Skin of body (tissue), 2 donors: ENCODE measurements around the gene SCGB1D4. TPM values are rescaled to one million over a fixed set of nuclear protein-coding genes. Genes with fewer than 3 reads are reported as not detected.
A peak's percentile ranks its signal among the peaks of the same experiment; 100 is the strongest.
"Not testable (repeated sequence)": the region's sequence is repeated elsewhere in the genome, so short reads cannot be mapped to it uniquely, and the experiment has no call there.

Experiments used
- DNase-seq: peaks from one replicate; lab custom pipeline; 2025; lab: John Stamatoyannopoulos, UW
- total RNA-seq: library from RNA; depleted of rRNA; stranded (reverse); fragments of >200 nt; gene quantifications from one replicate; pipeline ENCODE4 v1.2.3, GENCODE V29; 2014

SCGB1D4 gene
- not detected for total RNA-seq

GRCh38 chr11:62298975-62299374 lies at the start of gene SCGB1D4:
TSS of gene SCGB1D4 (minus strand) at chr11:62299075. CDS start at chr11:62299010, 65 bp downstream.
- no peak for DNase-seq

- no peak for DNase-seq
Measured at GRCh38 chr11:62345861-62346260, 47.0 kb upstream of the SCGB1D4 start.

- no peak for DNase-seq
Measured at GRCh38 chr11:62344210-62344609, 45.3 kb upstream of the SCGB1D4 start.

GRCh38 chr11:62343646-62344190 lies 44.8 kb upstream of the SCGB1D4 start:
- not testable (repeated sequence) for DNase-seq

- DNase-seq: no peak
Measured at GRCh38 chr11:62341588-62341987, 42.7 kb upstream of the SCGB1D4 start.

- DNase-seq: peak; percentile 7
Measured at GRCh38 chr11:62340269-62340901, 41.5 kb upstream of the SCGB1D4 start.

GRCh38 chr11:62338218-62338617 lies 39.3 kb upstream of the SCGB1D4 start:
- no peak for DNase-seq

GRCh38 chr11:62337303-62338181 lies 38.7 kb upstream of the SCGB1D4 start, which contains the start of gene ASRGL1:
TSS of gene ASRGL1 (plus strand) at chr11:62337448. CDS start at chr11:62337978, 530 bp downstream.
- no peak for DNase-seq

- DNase-seq: not testable (repeated sequence)
Measured at GRCh38 chr11:62336949-62337302, 38.1 kb upstream of the SCGB1D4 start.

- no peak for DNase-seq
Measured at GRCh38 chr11:62333768-62334167, 34.9 kb upstream of the SCGB1D4 start.

GRCh38 chr11:62331264-62331663 lies 32.4 kb upstream of the SCGB1D4 start:
- not testable (repeated sequence) for DNase-seq

- DNase-seq: not testable (repeated sequence)
Measured at GRCh38 chr11:62327541-62327940, 28.7 kb upstream of the SCGB1D4 start.

- not testable (repeated sequence) for DNase-seq
Measured at GRCh38 chr11:62326719-62327118, 27.8 kb upstream of the SCGB1D4 start.

GRCh38 chr11:62325781-62326180 lies 26.9 kb upstream of the SCGB1D4 start:
- DNase-seq: not testable (repeated sequence)

- no peak for DNase-seq
Measured at GRCh38 chr11:62324731-62325556, 26.1 kb upstream of the SCGB1D4 start.

- no peak for DNase-seq
Measured at GRCh38 chr11:62322524-62322923, 23.6 kb upstream of the SCGB1D4 start.

GRCh38 chr11:62315431-62315830 lies 16.6 kb upstream of the SCGB1D4 start:
- DNase-seq: no peak

GRCh38 chr11:62309991-62310390 lies 11.1 kb upstream of the SCGB1D4 start:
- no peak for DNase-seq

- no peak for DNase-seq
Measured at GRCh38 chr11:62307950-62308349, 9.1 kb upstream of the SCGB1D4 start.

GRCh38 chr11:62306227-62306626 lies 7.4 kb upstream of the SCGB1D4 start:
- no peak for DNase-seq

- DNase-seq: no peak
Measured at GRCh38 chr11:62295504-62295903, 3.4 kb downstream of the SCGB1D4 start.
